HL-60 (cell line): ENCODE measurements around the gene OXSR1.

Experiments used
- CTCF ChIP-seq: IDR thresholded peaks from one replicate; pipeline ENCODE4 v1.5.1; 2011; ENCODE audit warnings: low read length, control low read depth, inconsistent platforms; ENCODE audit not compliant: insufficient read depth
- POLR2AphosphoS5 ChIP-seq: IDR thresholded peaks from 2 replicates; pipeline ENCODE4 v1.6.1; 2012; ENCODE audit warnings: low read depth
- REST ChIP-seq: IDR thresholded peaks from 2 replicates; pipeline ENCODE4 v1.6.1; 2012; ENCODE audit warnings: low read depth; ENCODE audit not compliant: insufficient replicate concordance

GRCh38 chr3:38117163-38117716, 48.1 kb upstream of the OXSR1 start:
- TF ChIP-seq POLR2AphosphoS5, result no peak
- no peak for TF ChIP-seq CTCF
- no peak for TF ChIP-seq REST
